ENCODE measurements around the gene PARD6A. TPM values are rescaled to one million over a fixed set of nuclear protein-coding genes. Genes with fewer than 3 reads are reported as not detected.

Gene PARD6A
- total RNA-seq, 1 experiment from 2014 or later: 10.8 TPM

- Histone ChIP-seq H3T11ph (ENCODE audit: low read length) (no peak overlapping the region), H4K91ac (ENCODE audit: insufficient read length, low read depth, low read length) (no peak overlapping the region), H4K5ac (ENCODE audit: insufficient read length, low read depth, low read length) (no peak overlapping the region), H2AK5ac (ENCODE audit: insufficient read length, low read length) (no peak overlapping the region), H3K79me2 (ENCODE audit: insufficient read depth, low read length) (no peaks in the 10 kb centered on the region), H4K8ac (replicated peaks; ENCODE audit: insufficient read length, low read depth, low read length) (no peak overlapping the region), H4K20me1 (ENCODE audit: control insufficient read depth, insufficient read depth, insufficient read length) (peaks cover 3% of the 10 kb centered on the region), H3K4me1 (ENCODE audit: insufficient read depth, low read length) (no peaks in the 10 kb centered on the region), H3K9ac (ENCODE audit: extremely low read depth, insufficient read length, low read length) (no peak overlapping the region), H2BK20ac (ENCODE audit: low read depth, low read length, poor library complexity, severe bottlenecking) (no peak overlapping the region), H3K56ac (ENCODE audit: insufficient read length, low read depth, low read length) (no peak overlapping the region), H3K23ac (ENCODE audit: insufficient read length, low read depth, low read length) (no peak overlapping the region), H3K9me3 (ENCODE audit: control insufficient read depth, low read depth, low read length) (no peaks in the 10 kb centered on the region), H2BK120ac (ENCODE audit: low read depth, low read length, poor library complexity, severe bottlenecking) (no peak overlapping the region), H2BK5ac (ENCODE audit: insufficient read length, low read length) (no peak overlapping the region), H3K27me3 (ENCODE audit: insufficient read depth, low read length) (no peaks in the 10 kb centered on the region), H3K14ac (ENCODE audit: insufficient read depth, low read length) (no peak overlapping the region), H2BK12ac (ENCODE audit: insufficient read length, low read depth, low read length) (no peak overlapping the region), H3K4me2 (ENCODE audit: insufficient read depth, insufficient read length, low read length) (no peak overlapping the region), H2AFZ (ENCODE audit: low read length) (no peak overlapping the region), H3K27ac (ENCODE audit: insufficient read length, low read depth, low read length) (no peak overlapping the region), H3K18ac (ENCODE audit: insufficient read length, low read depth, low read length) (no peak overlapping the region), H2BK15ac (ENCODE audit: low read depth, low read length) (no peak overlapping the region), H3K23me2 (ENCODE audit: insufficient read length, low read depth, low read length, poor library complexity, severe bottlenecking) (no peaks in the 10 kb centered on the region), H3K79me1 (ENCODE audit: insufficient read depth, low read depth, low read length, poor library complexity, severe bottlenecking) (no peaks in the 10 kb centered on the region), H3K4ac (ENCODE audit: low read depth, low read length) (no peak overlapping the region)
- TF ChIP-seq CTCF (conservative IDR thresholded peaks at IDR 0.05): no peak
- H3K4me3 Mint-ChIP-seq: no peak overlapping the region; a peak in 1 of 5 replicates
- DNase-seq: no peak
- no CpG with 5 or more reads among the region's 21 CpGs for WGBS (ENCODE audit: extremely low coverage, insufficient read length, low lambda C conversion rate)
- no peaks in the 10 kb centered on the region for H3K9me3 Mint-ChIP-seq
- H3K27me3 Mint-ChIP-seq (ENCODE audit: low read depth): no peaks in the 10 kb centered on the region
- H3K27ac Mint-ChIP-seq: peak overlapping the region; percentile 30 to 88 (median 57); a peak in 4 of 7 replicates
- 0 out of 4 replicates have a peak, but pooled peaks cover 0 to 2% of the 10 kb centered on the region in 2 experiments for H3K4me1 Mint-ChIP-seq
- peaks cover 0 to 4% (median 2%) of the 10 kb centered on the region in 3 experiments; a peak in 3 of 7 replicates for H3K36me3 Mint-ChIP-seq (ENCODE audit: insufficient read depth in 1 of 3, low read depth in 3 of 3)
Measured at GRCh38 chr16:67673712-67674580, 13.2 kb downstream of the PARD6A start.
